ENCODE results near the gene FAM163B.

GRCh38 chr9:133653638-133654037 is 44.4 kb upstream of the FAM163B start:
- TF ChIP-seq CTCF (IDR thresholded peaks at IDR 0.05; ENCODE audit: insufficient read depth, low read depth, low read length): no peak
- no peak for TF ChIP-seq EZH2 (IDR thresholded peaks at IDR 0.05; ENCODE audit: insufficient read depth, low read length)
